Activated CD4-positive, alpha-beta T cell treated with anti-CD3 and anti-CD28 coated beads for 48 hours (primary cell): ENCODE data around the gene MACROD2.

Experiments used
- DNase-seq: peaks from one replicate; pipeline ENCODE4 v3.0.0-alpha.2; 2020

Gene MACROD2

GRCh38 chr20:15578113-15578512 lies 1582.8 kb downstream of the MACROD2 start:
- DNase-seq: no peak

- no peak for DNase-seq
Measured at GRCh38 chr20:15579688-15580087, 1584.4 kb downstream of the MACROD2 start.

GRCh38 chr20:15582146-15582760 lies 1586.9 kb downstream of the MACROD2 start:
- DNase-seq: no peak

GRCh38 chr20:15584507-15584906 lies 1589.2 kb downstream of the MACROD2 start:
- no peak for DNase-seq

- DNase-seq: no peak
Measured at GRCh38 chr20:15593081-15593480, 1597.8 kb downstream of the MACROD2 start.

- DNase-seq: no peak
Measured at GRCh38 chr20:15594158-15594695, 1598.9 kb downstream of the MACROD2 start.

GRCh38 chr20:15596220-15596890 lies 1601.0 kb downstream of the MACROD2 start:
- no peak for DNase-seq

GRCh38 chr20:15597306-15597705 lies 1602.0 kb downstream of the MACROD2 start:
- DNase-seq: no peak

GRCh38 chr20:15599961-15600360 lies 1604.6 kb downstream of the MACROD2 start:
- DNase-seq: no peak

GRCh38 chr20:15600565-15600964 lies 1605.2 kb downstream of the MACROD2 start:
- DNase-seq: no peak

GRCh38 chr20:15603506-15603905 lies 1608.2 kb downstream of the MACROD2 start:
- no peak for DNase-seq

- no peak for DNase-seq
Measured at GRCh38 chr20:15603978-15604805, 1608.9 kb downstream of the MACROD2 start.

- no peak for DNase-seq
Measured at GRCh38 chr20:15609921-15610320, 1614.6 kb downstream of the MACROD2 start.

- DNase-seq: no peak
Measured at GRCh38 chr20:15610787-15611186, 1615.5 kb downstream of the MACROD2 start.

- no peak for DNase-seq
Measured at GRCh38 chr20:15611541-15611940, 1616.2 kb downstream of the MACROD2 start.

- DNase-seq: no peak
Measured at GRCh38 chr20:15612198-15612597, 1616.9 kb downstream of the MACROD2 start.

- no peak for DNase-seq
Measured at GRCh38 chr20:15612769-15613168, 1617.5 kb downstream of the MACROD2 start.

GRCh38 chr20:15613530-15613929 lies 1618.2 kb downstream of the MACROD2 start:
- no peak for DNase-seq

GRCh38 chr20:15616626-15617025 lies 1621.3 kb downstream of the MACROD2 start:
- DNase-seq: no peak

- no peak for DNase-seq
Measured at GRCh38 chr20:15618110-15618509, 1622.8 kb downstream of the MACROD2 start.

GRCh38 chr20:15618912-15619311 lies 1623.6 kb downstream of the MACROD2 start:
- DNase-seq: no peak

GRCh38 chr20:15619341-15619740 lies 1624.0 kb downstream of the MACROD2 start:
- DNase-seq: no peak

GRCh38 chr20:15619816-15620215 lies 1624.5 kb downstream of the MACROD2 start:
- no peak for DNase-seq

- DNase-seq: no peak
Measured at GRCh38 chr20:15622368-15622767, 1627.1 kb downstream of the MACROD2 start.
